ENCODE measurements around the gene SEMA3F.
A peak's percentile ranks its signal among the peaks of the same experiment; 100 is the strongest.

Gene SEMA3F

DNA sequence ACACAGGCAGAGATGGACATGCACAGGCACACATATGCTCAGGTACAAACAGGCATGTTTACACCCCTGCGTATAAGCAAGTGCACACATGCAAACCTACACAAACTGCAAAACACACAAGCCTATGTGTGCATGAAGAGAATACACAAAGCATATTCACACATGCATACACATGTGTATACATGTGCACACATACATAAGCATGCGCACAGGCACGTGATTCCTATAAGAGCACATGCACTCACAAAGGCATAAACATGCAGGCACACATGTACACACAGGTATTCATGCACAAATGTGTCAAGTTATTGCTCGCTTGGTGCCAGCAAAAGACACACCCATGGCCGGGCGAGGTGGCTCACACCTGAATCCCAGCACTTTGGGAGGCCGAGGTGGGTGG is 34.9 kb downstream of the SEMA3F start:
- TF ChIP-seq, protein P1, sequence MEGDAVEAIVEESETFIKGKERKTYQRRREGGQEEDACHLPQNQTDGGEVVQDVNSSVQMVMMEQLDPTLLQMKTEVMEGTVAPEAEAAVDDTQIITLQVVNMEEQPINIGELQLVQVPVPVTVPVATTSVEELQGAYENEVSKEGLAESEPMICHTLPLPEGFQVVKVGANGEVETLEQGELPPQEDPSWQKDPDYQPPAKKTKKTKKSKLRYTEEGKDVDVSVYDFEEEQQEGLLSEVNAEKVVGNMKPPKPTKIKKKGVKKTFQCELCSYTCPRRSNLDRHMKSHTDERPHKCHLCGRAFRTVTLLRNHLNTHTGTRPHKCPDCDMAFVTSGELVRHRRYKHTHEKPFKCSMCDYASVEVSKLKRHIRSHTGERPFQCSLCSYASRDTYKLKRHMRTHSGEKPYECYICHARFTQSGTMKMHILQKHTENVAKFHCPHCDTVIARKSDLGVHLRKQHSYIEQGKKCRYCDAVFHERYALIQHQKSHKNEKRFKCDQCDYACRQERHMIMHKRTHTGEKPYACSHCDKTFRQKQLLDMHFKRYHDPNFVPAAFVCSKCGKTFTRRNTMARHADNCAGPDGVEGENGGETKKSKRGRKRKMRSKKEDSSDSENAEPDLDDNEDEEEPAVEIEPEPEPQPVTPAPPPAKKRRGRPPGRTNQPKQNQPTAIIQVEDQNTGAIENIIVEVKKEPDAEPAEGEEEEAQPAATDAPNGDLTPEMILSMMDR (IDR thresholded peaks at IDR 0.05) = no peak
- TF ChIP-seq ZFX (IDR thresholded peaks at IDR 0.05; ENCODE audit: borderline replicate concordance) = no peak
- no peak overlapping the region for H3K27ac ChIP-seq

DNA sequence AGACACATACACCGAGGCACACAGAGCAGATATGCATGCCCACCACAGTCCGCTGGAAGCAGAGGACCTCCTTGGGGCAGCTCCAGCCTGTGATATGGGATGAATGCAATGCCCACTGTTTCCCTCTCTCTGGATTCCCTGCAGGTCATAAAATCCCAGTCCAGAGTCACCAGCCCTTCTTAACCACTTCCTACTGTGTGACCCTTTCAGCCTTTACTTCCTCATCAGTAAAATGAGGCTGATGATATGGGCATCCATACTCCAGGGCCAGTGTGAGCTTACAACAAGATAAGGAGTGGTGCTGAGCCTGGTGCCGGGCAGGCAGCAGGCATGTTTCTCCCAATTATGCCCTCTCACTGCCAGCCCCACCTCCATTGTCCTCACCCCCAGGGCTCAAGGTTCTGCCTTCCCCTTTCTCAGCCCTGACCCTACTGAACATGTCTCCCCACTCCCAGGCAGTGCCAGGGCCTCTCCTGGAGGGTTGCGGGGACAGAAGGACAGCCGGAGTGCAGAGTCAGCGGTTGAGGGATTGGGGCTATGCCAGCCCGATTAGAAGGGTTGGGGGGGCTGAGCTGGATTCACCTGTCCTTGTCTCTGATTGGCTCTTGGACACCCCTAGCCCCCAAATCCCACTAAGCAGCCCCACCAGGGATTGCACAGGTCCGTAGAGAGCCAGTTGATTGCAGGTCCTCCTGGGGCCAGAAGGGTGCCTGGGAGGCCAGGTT is 36.0 kb downstream of the SEMA3F start, which contains the start of gene GNAT1:
GNAT1 (plus strand) TSS at position 675 of the 725 bp plus-strand sequence. CDS start 116 bp downstream, outside the sequence.
- TF ChIP-seq ZFX (IDR thresholded peaks at IDR 0.05; ENCODE audit: borderline replicate concordance) = no peak
- TF ChIP-seq, protein P1 (IDR thresholded peaks at IDR 0.05) = no peak
- no peak within 1 kb of the TSS for H3K27ac ChIP-seq

DNA sequence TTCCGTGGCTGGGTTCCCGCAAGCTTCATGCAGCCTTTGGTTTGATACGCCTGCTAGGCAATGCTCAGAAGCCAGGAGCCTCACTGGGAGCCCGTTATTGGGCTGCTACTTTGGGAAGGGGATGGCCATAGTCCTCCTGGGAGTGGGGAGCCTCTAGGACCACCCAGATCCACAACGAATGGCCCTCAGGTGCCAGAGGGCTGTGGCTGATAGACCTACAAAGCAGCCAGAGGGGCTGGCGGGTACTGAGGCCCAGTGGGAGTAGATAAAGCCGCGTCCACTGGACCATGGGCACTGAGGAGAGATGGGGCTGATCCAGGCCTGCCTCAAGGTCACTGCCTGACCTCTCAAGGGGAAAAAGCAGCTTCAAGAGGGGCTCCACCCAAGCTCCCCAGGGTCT is 37.0 kb downstream of the SEMA3F start:
- no peak overlapping the region for H3K27ac ChIP-seq
- TF ChIP-seq, protein P1 (IDR thresholded peaks at IDR 0.05) = no peak
- no peak for TF ChIP-seq ZFX (IDR thresholded peaks at IDR 0.05; ENCODE audit: borderline replicate concordance)

DNA sequence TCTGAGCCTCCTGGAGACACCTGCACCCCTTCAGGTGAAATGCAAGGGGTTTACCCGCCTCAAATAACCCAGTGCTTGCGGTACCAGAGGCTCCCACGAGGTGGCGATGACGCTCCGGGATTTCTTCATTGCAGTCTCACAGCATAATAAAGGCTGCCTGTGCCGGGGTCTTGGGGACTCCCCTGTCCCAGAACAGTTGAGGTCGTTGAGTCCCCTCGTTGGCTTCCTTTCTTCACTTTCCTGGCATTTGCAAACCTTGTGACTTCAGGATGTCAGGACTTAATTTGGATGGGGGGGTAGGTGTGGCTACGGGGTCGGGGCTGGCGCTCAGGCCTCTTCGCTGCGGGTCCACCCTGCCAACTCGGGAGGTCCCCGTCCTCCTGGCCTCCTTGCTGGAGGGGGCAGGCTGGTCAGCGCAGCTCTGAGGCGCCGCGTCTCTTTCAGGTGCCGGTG is 37.6 kb downstream of the SEMA3F start:
- no peak for TF ChIP-seq ZFX (IDR thresholded peaks at IDR 0.05; ENCODE audit: borderline replicate concordance)
- TF ChIP-seq, protein P1 (IDR thresholded peaks at IDR 0.05) = peak; percentile 90
- H3K27ac ChIP-seq = no peak overlapping the region

DNA sequence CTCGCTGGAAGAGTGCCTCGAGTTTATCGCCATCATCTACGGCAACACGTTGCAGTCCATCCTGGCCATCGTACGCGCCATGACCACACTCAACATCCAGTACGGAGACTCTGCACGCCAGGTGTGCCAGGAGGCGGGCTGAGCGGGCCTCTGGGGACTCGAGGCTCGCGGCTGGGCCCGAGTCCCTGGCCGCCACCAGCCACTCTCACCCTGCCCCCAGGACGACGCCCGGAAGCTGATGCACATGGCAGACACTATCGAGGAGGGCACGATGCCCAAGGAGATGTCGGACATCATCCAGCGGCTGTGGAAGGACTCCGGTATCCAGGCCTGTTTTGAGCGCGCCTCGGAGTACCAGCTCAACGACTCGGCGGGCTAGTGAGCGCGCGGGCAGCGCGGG is 38.2 kb downstream of the SEMA3F start:
- H3K27ac ChIP-seq = no peak overlapping the region
- no peak for TF ChIP-seq ZFX (IDR thresholded peaks at IDR 0.05; ENCODE audit: borderline replicate concordance)
- TF ChIP-seq, protein P1 (IDR thresholded peaks at IDR 0.05) = no peak

DNA sequence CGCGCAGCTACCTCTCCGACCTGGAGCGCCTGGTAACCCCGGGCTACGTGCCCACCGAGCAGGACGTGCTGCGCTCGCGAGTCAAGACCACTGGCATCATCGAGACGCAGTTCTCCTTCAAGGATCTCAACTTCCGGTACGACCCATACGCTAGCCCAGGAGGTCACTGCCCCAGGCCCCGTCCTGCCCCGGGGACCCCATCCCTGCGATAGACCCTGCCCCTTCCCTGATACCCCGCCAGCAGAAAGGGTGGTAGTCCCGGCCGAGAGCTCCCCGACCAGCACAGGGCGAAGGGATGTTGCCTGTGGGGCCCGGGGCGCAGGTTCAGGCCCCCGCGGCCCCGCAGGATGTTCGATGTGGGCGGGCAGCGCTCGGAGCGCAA is 38.6 kb downstream of the SEMA3F start:
- H3K27ac ChIP-seq = no peak overlapping the region
- TF ChIP-seq, protein P1 (IDR thresholded peaks at IDR 0.05) = no peak
- TF ChIP-seq ZFX (IDR thresholded peaks at IDR 0.05; ENCODE audit: borderline replicate concordance) = no peak

DNA sequence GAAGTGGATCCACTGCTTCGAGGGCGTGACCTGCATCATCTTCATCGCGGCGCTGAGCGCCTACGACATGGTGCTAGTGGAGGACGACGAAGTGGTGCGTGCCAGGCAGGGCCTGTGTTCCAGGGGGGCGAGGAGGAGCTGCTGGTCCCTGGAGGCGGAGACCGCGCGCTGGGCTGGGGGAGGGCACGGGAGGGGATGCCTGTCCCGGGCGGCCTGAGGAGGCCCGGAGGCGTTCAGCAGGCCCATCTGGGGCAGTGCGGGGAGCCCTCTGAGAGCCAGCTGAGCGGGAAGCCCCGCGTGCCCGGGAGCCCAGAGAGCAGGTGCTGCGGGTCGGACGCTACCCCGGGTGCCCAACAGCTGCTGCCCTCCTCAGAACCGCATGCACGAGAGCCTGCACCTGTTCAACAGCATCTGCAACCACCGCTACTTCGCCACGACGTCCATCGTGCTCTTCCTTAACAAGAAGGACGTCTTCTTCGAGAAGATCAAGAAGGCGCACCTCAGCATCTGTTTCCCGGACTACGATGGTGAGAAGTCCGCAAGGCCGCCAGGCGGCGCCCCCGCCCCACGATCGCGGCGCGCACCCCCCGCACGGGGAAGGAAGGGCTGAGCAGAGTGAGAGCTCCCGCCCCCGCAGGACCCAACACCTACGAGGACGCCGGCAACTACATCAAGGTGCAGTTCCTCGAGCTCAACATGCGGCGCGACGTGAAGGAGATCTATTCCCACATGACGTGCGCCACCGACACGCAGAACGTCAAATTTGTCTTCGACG is 39.2 kb downstream of the SEMA3F start:
- TF ChIP-seq, protein P1 (IDR thresholded peaks at IDR 0.05) = peak; percentile 83
- TF ChIP-seq ZFX (IDR thresholded peaks at IDR 0.05; ENCODE audit: borderline replicate concordance) = no peak
- no peak overlapping the region for H3K27ac ChIP-seq
